ENCODE results near the gene NUAK2. TPM values are rescaled to one million over a fixed set of nuclear protein-coding genes. Genes with fewer than 3 reads are reported as not detected.
"Not testable (repeated sequence)": the region's sequence is repeated elsewhere in the genome, so short reads cannot be mapped to it uniquely, and the experiment has no call there.

NUAK2 gene
- total RNA-seq, 1 experiment from 2014 or later = 5.4 TPM

GRCh38 chr1:205301205-205301821 is 20.2 kb downstream of the NUAK2 start:
- peak; percentile 79 for DNase-seq (ENCODE audit: extremely low read depth, low read depth)

DNA sequence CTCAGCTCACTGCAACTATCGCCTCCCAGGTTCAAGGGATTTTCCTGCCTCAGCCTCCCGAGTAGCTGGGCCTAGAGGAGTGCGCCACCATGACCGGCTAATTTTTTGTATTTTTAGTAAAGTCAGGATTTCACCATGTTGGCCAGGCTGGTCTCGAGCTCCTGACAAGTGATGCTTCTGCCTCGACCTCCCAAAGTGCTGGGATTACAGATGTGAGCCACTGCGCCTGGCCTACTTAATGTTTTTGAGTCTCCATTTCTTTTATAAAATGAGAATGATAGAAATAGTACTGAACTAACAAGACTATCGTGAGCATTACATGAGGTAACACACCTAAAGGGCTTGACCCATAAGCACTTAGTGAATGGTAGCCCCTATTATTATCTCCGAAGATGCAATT is 21.4 kb downstream of the NUAK2 start:
- DNase-seq (ENCODE audit: extremely low read depth, low read depth) = no peak

GRCh38 chr1:205298191-205298994 is 23.2 kb downstream of the NUAK2 start:
- peak; percentile 97 for DNase-seq (ENCODE audit: extremely low read depth, low read depth)

GRCh38 chr1:205297546-205298177 is 23.9 kb downstream of the NUAK2 start:
- not testable (repeated sequence) for DNase-seq (ENCODE audit: extremely low read depth, low read depth)

- DNase-seq (ENCODE audit: extremely low read depth, low read depth) = no peak
Observed at GRCh38 chr1:205296154-205296553, 25.4 kb downstream of the NUAK2 start.

GRCh38 chr1:205294934-205295333 is 26.6 kb downstream of the NUAK2 start:
- no peak for DNase-seq (ENCODE audit: extremely low read depth, low read depth)

- peak; percentile 89 for DNase-seq (ENCODE audit: extremely low read depth, low read depth)
Observed at GRCh38 chr1:205294175-205294917, 27.2 kb downstream of the NUAK2 start.

GRCh38 chr1:205293350-205294074 is 28.0 kb downstream of the NUAK2 start:
- no peak for DNase-seq (ENCODE audit: extremely low read depth, low read depth)

DNA sequence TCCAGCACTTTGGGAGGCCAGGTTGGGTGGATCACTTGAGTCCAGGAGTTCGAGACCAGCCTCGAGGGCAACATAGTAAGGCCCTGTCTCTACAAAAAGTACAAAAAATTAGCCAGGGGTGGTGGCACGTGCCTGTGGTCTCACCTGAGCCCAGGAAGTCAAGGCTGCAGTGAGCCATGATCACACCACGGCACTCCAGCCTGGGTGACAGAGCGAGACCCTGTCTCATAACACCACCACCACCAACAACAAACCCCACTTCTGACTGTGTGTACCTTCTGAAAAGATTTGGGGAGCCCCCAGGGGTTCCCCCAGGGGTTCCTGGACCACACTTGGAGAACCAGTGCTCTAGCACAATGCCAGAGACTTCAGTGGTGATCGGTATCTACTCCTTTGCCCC is 29.9 kb downstream of the NUAK2 start:
- no peak for DNase-seq (ENCODE audit: extremely low read depth, low read depth)

GRCh38 chr1:205287767-205288559 is 33.6 kb downstream of the NUAK2 start:
- DNase-seq (ENCODE audit: extremely low read depth, low read depth) = no peak

DNA sequence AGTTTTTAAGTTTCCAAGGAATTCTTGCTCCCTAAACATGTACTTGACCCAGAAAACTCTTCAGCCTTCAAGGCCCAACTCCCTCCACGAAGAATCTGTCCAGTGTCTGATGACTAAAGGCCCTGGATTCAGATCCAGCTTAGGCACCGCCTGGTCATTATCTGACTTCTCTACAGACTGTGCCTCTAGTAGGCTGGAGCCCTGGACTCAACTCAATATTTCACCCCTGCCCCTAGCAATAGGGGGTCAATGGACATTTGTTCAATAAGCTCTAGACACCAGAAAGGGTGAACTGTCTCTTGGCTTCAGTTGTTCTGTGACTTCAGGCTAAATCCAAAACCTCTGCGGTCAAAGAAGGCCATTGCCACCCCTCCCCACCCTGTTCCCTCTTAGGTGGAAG is 34.5 kb downstream of the NUAK2 start:
- DNase-seq (ENCODE audit: extremely low read depth, low read depth) = no peak

- no peak for DNase-seq (ENCODE audit: extremely low read depth, low read depth)
Observed at GRCh38 chr1:205286335-205286950, 35.1 kb downstream of the NUAK2 start.

- DNase-seq (ENCODE audit: extremely low read depth, low read depth) = no peak
Observed at GRCh38 chr1:205285381-205286101, 36.0 kb downstream of the NUAK2 start.

GRCh38 chr1:205284420-205285144 is 37.0 kb downstream of the NUAK2 start:
- DNase-seq (ENCODE audit: extremely low read depth, low read depth) = peak; percentile 90

- no peak for DNase-seq (ENCODE audit: extremely low read depth, low read depth)
Observed at GRCh38 chr1:205283270-205284147, 38.0 kb downstream of the NUAK2 start.

GRCh38 chr1:205280666-205281395 is 40.7 kb downstream of the NUAK2 start:
- DNase-seq (ENCODE audit: extremely low read depth, low read depth) = not testable (repeated sequence)
